ENCODE measurements around the gene FSD1. TPM values are rescaled to one million over a fixed set of nuclear protein-coding genes. Genes with fewer than 3 reads are reported as not detected.

The FSD1 gene
- total RNA-seq, 1 donor from 2014 or later: 13.2 TPM

GRCh38 chr19:4291184-4291732 lies 13.1 kb upstream of the FSD1 start:
- TF ChIP-seq CTCF (IDR thresholded peaks at IDR 0.05; ENCODE audit: insufficient read depth, low read length, poor library complexity, severe bottlenecking): no peak
- Histone ChIP-seq H3K27me3 (ENCODE audit: control insufficient read depth, insufficient read depth, low read length) (peaks cover 12% of the 10 kb centered on the region), H3K36me3 (ENCODE audit: control insufficient read depth, insufficient read depth, low read length) (no peaks in the 10 kb centered on the region), H3K4me3 (ENCODE audit: low read depth, low read length) (no peak overlapping the region)
- no peak for DNase-seq (ENCODE audit: low read depth)

GRCh38 chr19:4292515-4292914 lies 11.9 kb upstream of the FSD1 start:
- DNase-seq (ENCODE audit: low read depth): no peak
- H3K4me3 ChIP-seq (ENCODE audit: low read depth, low read length): no peak overlapping the region
- H3K27me3 ChIP-seq (ENCODE audit: control insufficient read depth, insufficient read depth, low read length): peaks cover 16% of the 10 kb centered on the region
- no peaks in the 10 kb centered on the region for H3K36me3 ChIP-seq (ENCODE audit: control insufficient read depth, insufficient read depth, low read length)
- TF ChIP-seq CTCF (IDR thresholded peaks at IDR 0.05; ENCODE audit: insufficient read depth, low read length, poor library complexity, severe bottlenecking): no peak

GRCh38 chr19:4294389-4294788 lies 10.0 kb upstream of the FSD1 start:
- peaks cover 16% of the 10 kb centered on the region for H3K27me3 ChIP-seq (ENCODE audit: control insufficient read depth, insufficient read depth, low read length)
- DNase-seq (ENCODE audit: low read depth): no peak
- no peak for TF ChIP-seq CTCF (IDR thresholded peaks at IDR 0.05; ENCODE audit: insufficient read depth, low read length, poor library complexity, severe bottlenecking)
- no peak overlapping the region for H3K4me3 ChIP-seq (ENCODE audit: low read depth, low read length)
- H3K36me3 ChIP-seq (ENCODE audit: control insufficient read depth, insufficient read depth, low read length): no peaks in the 10 kb centered on the region

GRCh38 chr19:4295972-4296771 lies 8.2 kb upstream of the FSD1 start:
- DNase-seq (ENCODE audit: low read depth): no peak
- Histone ChIP-seq H3K4me3 (ENCODE audit: low read depth, low read length) (no peak overlapping the region), H3K36me3 (ENCODE audit: control insufficient read depth, insufficient read depth, low read length) (no peaks in the 10 kb centered on the region), H3K27me3 (ENCODE audit: control insufficient read depth, insufficient read depth, low read length) (peaks cover 15% of the 10 kb centered on the region)
- TF ChIP-seq CTCF (IDR thresholded peaks at IDR 0.05; ENCODE audit: insufficient read depth, low read length, poor library complexity, severe bottlenecking): no peak

- no peak for TF ChIP-seq CTCF (IDR thresholded peaks at IDR 0.05; ENCODE audit: insufficient read depth, low read length, poor library complexity, severe bottlenecking)
- no peak for DNase-seq (ENCODE audit: low read depth)
These were observed 6.2 kb upstream of the FSD1 start for GRCh38 chr19:4297901-4298809.

More at GRCh38 chr19:4297901-4298809, 6.2 kb upstream of the FSD1 start:
- Histone ChIP-seq H3K4me3 (ENCODE audit: low read depth, low read length) (no peak overlapping the region), H3K36me3 (ENCODE audit: control insufficient read depth, insufficient read depth, low read length) (no peaks in the 10 kb centered on the region), H3K27me3 (ENCODE audit: control insufficient read depth, insufficient read depth, low read length) (peaks cover 14% of the 10 kb centered on the region)

Data from kidney epithelial cell (primary cell).